DND-41 (cell line): ENCODE data around the gene KRT83.

Source experiments
- ATAC-seq: fragments of 200-7000 bp; cut with Tn5 transposase; 3 replicates; pipeline ENCODE4 v1.9.1; 2021; ENCODE audit warnings: low read depth; ENCODE audit not compliant: insufficient read depth
- DNase-seq: peaks from one replicate; pipeline ENCODE4 v3.0.0-alpha.2; 2020
- H2AFZ ChIP-seq: 2 replicates; pipeline ENCODE4 v1.6.0; 2012; ENCODE audit warnings: low read depth, low read length
- H3K27ac ChIP-seq: 2 replicates; pipeline ENCODE4 v1.5.1; 2012; ENCODE audit warnings: low read length, inconsistent platforms
- H3K27me3 ChIP-seq: fragments of 200-600 bp; sonication (generic); 2 replicates; pipeline ENCODE4 v1.6.0; 2012; ENCODE audit warnings: low read length, mild to moderate bottlenecking, inconsistent platforms; ENCODE audit not compliant: insufficient read depth, poor library complexity
- H3K36me3 ChIP-seq: 2 replicates; pipeline ENCODE4 v1.5.1; 2012; ENCODE audit warnings: low read length, inconsistent platforms; ENCODE audit not compliant: insufficient read depth
- H3K4me1 ChIP-seq: 2 replicates; pipeline ENCODE4 v1.5.1; 2012; ENCODE audit warnings: mild to moderate bottlenecking, low read length; ENCODE audit not compliant: insufficient read depth
- H3K4me2 ChIP-seq: 2 replicates; pipeline ENCODE4 v1.6.0; 2012; ENCODE audit warnings: mild to moderate bottlenecking, moderate library complexity, low read length, inconsistent platforms; ENCODE audit not compliant: insufficient read depth
- H3K4me3 ChIP-seq, 2 experiments: fragments of 200-600 bp in 1 of 2; shearing (Covaris generic) in 1 of 2; 2 replicates each; pipeline ENCODE4 v1.5.1; 2012 to 2016; ENCODE audit warnings: inconsistent platforms in 2 of 2, low read length in 2 of 2, mild to moderate bottlenecking in 2 of 2, low read depth in 1 of 2, moderate library complexity in 1 of 2
- H3K79me2 ChIP-seq: 2 replicates; pipeline ENCODE4 v1.6.0; 2012; ENCODE audit warnings: low read length, inconsistent platforms; ENCODE audit not compliant: insufficient read depth
- H3K9ac ChIP-seq: 2 replicates; pipeline ENCODE4 v1.6.0; 2012; ENCODE audit warnings: low read depth, mild to moderate bottlenecking, inconsistent platforms, low read length, moderate library complexity
- H3K9me3 ChIP-seq: 2 replicates; pipeline ENCODE4 v1.5.1; 2012; ENCODE audit warnings: low read length, moderate library complexity, mild to moderate bottlenecking, inconsistent platforms; ENCODE audit not compliant: insufficient read depth, severe bottlenecking
- H4K20me1 ChIP-seq: 2 replicates; pipeline ENCODE4 v1.6.0; 2012; ENCODE audit warnings: low read length; ENCODE audit not compliant: insufficient read depth
- CTCF ChIP-seq: IDR thresholded peaks from 2 replicates; pipeline ENCODE4 v1.5.1; 2012; ENCODE audit warnings: borderline replicate concordance, low read length, moderate library complexity, mild to moderate bottlenecking; ENCODE audit not compliant: poor library complexity, severe bottlenecking; ENCODE audit errors: extremely low read depth
- EZH2 ChIP-seq: IDR thresholded peaks from 3 replicates; pipeline ENCODE4 v1.6.1; 2012; ENCODE audit warnings: borderline replicate concordance, low read depth, mild to moderate bottlenecking, moderate library complexity, low read length, inconsistent platforms; ENCODE audit not compliant: severe bottlenecking

The KRT83 gene

GRCh38 chr12:52320784-52321400 is at the start of gene KRT83:
Gene KRT83, minus strand, starts transcription at chr12:52321398. Its CDS starts 63 bp downstream, at chr12:52321335.
- H3K4me3 ChIP-seq: no peak within 1 kb of the TSS
- H3K36me3 ChIP-seq: no peaks in the 10 kb centered on the region
- H3K27ac ChIP-seq: no peak within 1 kb of the TSS
- no peak within 1 kb of the TSS for H3K9ac ChIP-seq
- no peaks in the 10 kb centered on the region; the same call in 1 of the 2 replicates for H4K20me1 ChIP-seq
- no peaks in the 10 kb centered on the region for H3K79me2 ChIP-seq
- H3K27me3 ChIP-seq: peaks cover 9% of the 10 kb centered on the region
- H3K9me3 ChIP-seq: no peaks in the 10 kb centered on the region
- H3K4me1 ChIP-seq: no peaks in the 10 kb centered on the region
- H2AFZ ChIP-seq: no peak within 1 kb of the TSS
- H3K4me2 ChIP-seq: no peak within 1 kb of the TSS
- TF ChIP-seq CTCF (no peak), EZH2 (no peak)
- DNase-seq: no peak
- no peak for ATAC-seq

GRCh38 chr12:52369809-52370208 is 48.6 kb upstream of the KRT83 start:
- no peak for DNase-seq
- no peak overlapping the region for H3K27ac ChIP-seq
- H3K27me3 ChIP-seq: peaks cover 9% of the 10 kb centered on the region
- H3K79me2 ChIP-seq: no peaks in the 10 kb centered on the region
- no peak overlapping the region for H2AFZ ChIP-seq
- H3K36me3 ChIP-seq: no peaks in the 10 kb centered on the region
- no peaks in the 10 kb centered on the region for H3K4me1 ChIP-seq
- no peak for TF ChIP-seq EZH2
- no peak for TF ChIP-seq CTCF
- H3K9me3 ChIP-seq: no peaks in the 10 kb centered on the region
- H3K4me2 ChIP-seq: no peak overlapping the region
- H3K4me3 ChIP-seq: no peak overlapping the region
- ATAC-seq: no peak
- H4K20me1 ChIP-seq: peaks cover 3% of the 10 kb centered on the region; the same call in 1 of the 2 replicates
- no peak overlapping the region for H3K9ac ChIP-seq

- TF ChIP-seq CTCF (no peak), EZH2 (no peak)
- Histone ChIP-seq H3K79me2 (no peaks in the 10 kb centered on the region), H4K20me1 (peaks cover 4% of the 10 kb centered on the region; the same call in 1 of the 2 replicates), H3K27ac (no peak overlapping the region), H3K36me3 (no peaks in the 10 kb centered on the region), H2AFZ (no peak overlapping the region), H3K4me2 (no peak overlapping the region), H3K4me3 (no peak overlapping the region), H3K4me1 (no peaks in the 10 kb centered on the region), H3K9me3 (no peaks in the 10 kb centered on the region), H3K9ac (no peak overlapping the region), H3K27me3 (peaks cover 9% of the 10 kb centered on the region)
- ATAC-seq (no peak), DNase-seq (no peak)
Observed at GRCh38 chr12:52369211-52369610, 48.0 kb upstream of the KRT83 start.

- no peak overlapping the region for H3K4me3 ChIP-seq
- no peaks in the 10 kb centered on the region for H3K79me2 ChIP-seq
- no peaks in the 10 kb centered on the region for H3K4me1 ChIP-seq
- H3K27me3 ChIP-seq: peaks cover 9% of the 10 kb centered on the region
- no peak overlapping the region for H3K9ac ChIP-seq
- H3K36me3 ChIP-seq: no peaks in the 10 kb centered on the region
- H3K4me2 ChIP-seq: no peak overlapping the region
- no peak overlapping the region for H3K27ac ChIP-seq
- no peak overlapping the region for H2AFZ ChIP-seq
- H4K20me1 ChIP-seq: peaks cover 6% of the 10 kb centered on the region; the same call in 1 of the 2 replicates
- DNase-seq (no peak), ATAC-seq (no peak)
- no peaks in the 10 kb centered on the region for H3K9me3 ChIP-seq
- TF ChIP-seq EZH2 (no peak), CTCF (no peak)
Observed at GRCh38 chr12:52368508-52368907, 47.3 kb upstream of the KRT83 start.
